Smooth muscle cell (in vitro differentiated cells): Measurements from ENCODE around the gene RAB3IL1. TPM values are rescaled to one million over a fixed set of nuclear protein-coding genes. Genes with fewer than 3 reads are reported as not detected.

Experiments
- DNase-seq: peaks from one replicate; lab custom pipeline; 2025; ENCODE audit not compliant: unreplicated experiment; lab: John Stamatoyannopoulos, UW
- H2AFZ ChIP-seq: fragments of 200-600 bp; sonication (generic); 2 replicates; pipeline ENCODE4 v1.6.0; 2016; ENCODE audit warnings: antibody characterized with exemption, low read depth, mild to moderate bottlenecking
- H3F3A ChIP-seq: fragments of 200-600 bp; sonication (generic); 2 replicates; pipeline ENCODE4 v1.6.0; 2017; ENCODE audit warnings: antibody characterized with exemption, low read depth
- H3K27ac ChIP-seq: fragments of 200-600 bp; sonication (generic); 2 replicates; pipeline ENCODE4 v1.5.1; 2016; ENCODE audit warnings: low read depth, mild to moderate bottlenecking
- H3K27me3 ChIP-seq: fragments of 200-600 bp; sonication (generic); 2 replicates; pipeline ENCODE4 v1.6.1; 2016; ENCODE audit warnings: low read depth, mild to moderate bottlenecking
- H3K36me3 ChIP-seq: fragments of 200-600 bp; sonication (generic); 2 replicates; pipeline ENCODE4 v1.5.1; 2016; ENCODE audit warnings: low read depth
- H3K4me1 ChIP-seq: fragments of 200-600 bp; sonication (generic); 2 replicates; pipeline ENCODE4 v1.5.1; 2016; ENCODE audit warnings: low read depth
- H3K4me2 ChIP-seq: fragments of 200-600 bp; sonication (generic); 2 replicates; pipeline ENCODE4 v1.6.0; 2016; ENCODE audit warnings: mild to moderate bottlenecking
- H3K4me3 ChIP-seq: fragments of 200-600 bp; sonication (generic); 2 replicates; pipeline ENCODE4 v1.5.1; 2016; ENCODE audit warnings: mild to moderate bottlenecking
- H3K79me2 ChIP-seq: fragments of 200-600 bp; sonication (generic); 2 replicates; pipeline ENCODE4 v1.6.0; 2016; ENCODE audit warnings: low read depth, mild to moderate bottlenecking
- H3K9ac ChIP-seq: fragments of 200-600 bp; sonication (generic); 2 replicates; pipeline ENCODE4 v1.6.0; 2016; ENCODE audit warnings: low read depth
- H3K9me3 ChIP-seq: fragments of 200-600 bp; sonication (generic); replicated peaks from 2 replicates; pipeline ENCODE4 v1.5.1; 2016; ENCODE audit warnings: low read depth
- H4K20me1 ChIP-seq: fragments of 200-600 bp; sonication (generic); 2 replicates; pipeline ENCODE4 v1.6.0; 2016; ENCODE audit warnings: low read depth
- WGBS: methylation state at CpG from one replicate; pipeline ENCODE4 v1.1.7; 2016; ENCODE audit warnings: low lambda C conversion rate; 5-methylcytosine and 5-hydroxymethylcytosine counted together
- polyA plus RNA-seq: library from polyadenylated mRNA; unstranded; fragments of >200 nt; fragmentation: Nextera tagmentation; extraction: Ambion mirVana; gene quantifications from 2 replicates; pipeline ENCODE4 v1.2.1, GENCODE V29; 2016
- total RNA-seq: library from RNA; depleted of rRNA; stranded (reverse); fragments of >200 nt; gene quantifications from 2 replicates; pipeline ENCODE4 v1.2.3, GENCODE V29; 2014
- TF ChIP-seq, protein P1 (sequence below): fragments of 200-600 bp; sonication (generic); IDR thresholded peaks from 2 replicates; pipeline ENCODE4 v1.5.1; 2017; ENCODE audit warnings: borderline replicate concordance, mild to moderate bottlenecking, antibody characterized with exemption; ENCODE audit not compliant: insufficient read depth, poor library complexity, severe bottlenecking

The RAB3IL1 gene
- total and polyA plus RNA-seq, 2 experiments from 2014 or later = 4.9 to 11.6 TPM

DNA sequence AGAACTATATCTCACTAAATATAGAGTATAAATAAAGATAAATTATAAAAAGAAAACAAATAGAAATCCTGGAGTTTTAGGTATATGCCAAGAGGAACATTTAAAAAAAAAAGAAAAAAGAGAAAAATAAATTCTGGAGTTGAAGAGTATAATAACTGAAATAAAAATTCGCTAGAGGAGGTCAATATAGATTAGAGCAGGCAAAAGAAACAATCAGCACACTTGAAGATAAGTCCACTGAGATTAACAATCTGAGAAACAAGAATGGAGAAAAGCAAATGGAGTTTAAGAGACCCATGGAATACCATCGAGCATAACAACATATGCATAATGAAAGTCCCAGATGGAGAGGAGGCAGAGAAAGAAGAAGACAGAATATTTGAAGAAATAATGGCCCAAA, 18.5 kb upstream of the RAB3IL1 start:
- Histone ChIP-seq H3K4me2 (no peak overlapping the region), H3K36me3 (no peaks in the 10 kb centered on the region), H2AFZ (no peak overlapping the region), H3K9ac (no peak overlapping the region), H3K4me3 (no peak overlapping the region), H3K79me2 (no peaks in the 10 kb centered on the region), H3K4me1 (no peaks in the 10 kb centered on the region), H3K9me3 (no peaks in the 10 kb centered on the region), H3K27me3 (no peaks in the 10 kb centered on the region), H4K20me1 (no peaks in the 10 kb centered on the region), H3F3A (no peaks in the 10 kb centered on the region), H3K27ac (no peak overlapping the region)
- no peak for DNase-seq
- TF ChIP-seq, protein P1, sequence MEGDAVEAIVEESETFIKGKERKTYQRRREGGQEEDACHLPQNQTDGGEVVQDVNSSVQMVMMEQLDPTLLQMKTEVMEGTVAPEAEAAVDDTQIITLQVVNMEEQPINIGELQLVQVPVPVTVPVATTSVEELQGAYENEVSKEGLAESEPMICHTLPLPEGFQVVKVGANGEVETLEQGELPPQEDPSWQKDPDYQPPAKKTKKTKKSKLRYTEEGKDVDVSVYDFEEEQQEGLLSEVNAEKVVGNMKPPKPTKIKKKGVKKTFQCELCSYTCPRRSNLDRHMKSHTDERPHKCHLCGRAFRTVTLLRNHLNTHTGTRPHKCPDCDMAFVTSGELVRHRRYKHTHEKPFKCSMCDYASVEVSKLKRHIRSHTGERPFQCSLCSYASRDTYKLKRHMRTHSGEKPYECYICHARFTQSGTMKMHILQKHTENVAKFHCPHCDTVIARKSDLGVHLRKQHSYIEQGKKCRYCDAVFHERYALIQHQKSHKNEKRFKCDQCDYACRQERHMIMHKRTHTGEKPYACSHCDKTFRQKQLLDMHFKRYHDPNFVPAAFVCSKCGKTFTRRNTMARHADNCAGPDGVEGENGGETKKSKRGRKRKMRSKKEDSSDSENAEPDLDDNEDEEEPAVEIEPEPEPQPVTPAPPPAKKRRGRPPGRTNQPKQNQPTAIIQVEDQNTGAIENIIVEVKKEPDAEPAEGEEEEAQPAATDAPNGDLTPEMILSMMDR = no peak
- WGBS = 74% methylated on average over 2 of the region's 2 CpGs

DNA sequence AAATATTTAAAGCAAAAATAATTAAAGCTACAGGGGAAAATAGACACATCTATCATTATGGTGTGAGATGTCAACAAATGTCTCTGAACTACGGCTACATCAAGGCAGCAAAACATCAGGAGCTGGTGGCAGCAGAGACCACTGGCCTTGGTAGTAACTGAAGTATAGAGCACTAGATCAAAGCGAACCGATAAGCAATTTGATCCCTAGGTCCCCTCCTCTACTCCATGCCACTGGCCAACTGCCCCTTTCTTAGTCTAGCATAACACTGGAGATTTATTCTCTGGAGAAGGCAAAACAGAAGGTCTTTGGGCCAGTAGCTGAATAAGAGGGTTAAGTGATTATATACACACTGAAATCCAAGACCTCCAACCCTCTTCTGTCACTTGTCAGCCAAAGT, 13.6 kb upstream of the RAB3IL1 start:
- H2AFZ ChIP-seq = no peak overlapping the region
- H3F3A ChIP-seq = no peaks in the 10 kb centered on the region
- TF ChIP-seq, protein P1 = no peak
- no peak overlapping the region for H3K9ac ChIP-seq
- H3K27me3 ChIP-seq = no peaks in the 10 kb centered on the region
- H3K36me3 ChIP-seq = no peaks in the 10 kb centered on the region
- H3K27ac ChIP-seq = no peak overlapping the region
- no peaks in the 10 kb centered on the region for H3K79me2 ChIP-seq
- no peaks in the 10 kb centered on the region for H3K9me3 ChIP-seq
- no peaks in the 10 kb centered on the region for H3K4me1 ChIP-seq
- DNase-seq = no peak
- H3K4me3 ChIP-seq = no peak overlapping the region
- H3K4me2 ChIP-seq = no peak overlapping the region
- 94% methylated on average over 3 of the region's 3 CpGs for WGBS
- H4K20me1 ChIP-seq = no peaks in the 10 kb centered on the region

DNA sequence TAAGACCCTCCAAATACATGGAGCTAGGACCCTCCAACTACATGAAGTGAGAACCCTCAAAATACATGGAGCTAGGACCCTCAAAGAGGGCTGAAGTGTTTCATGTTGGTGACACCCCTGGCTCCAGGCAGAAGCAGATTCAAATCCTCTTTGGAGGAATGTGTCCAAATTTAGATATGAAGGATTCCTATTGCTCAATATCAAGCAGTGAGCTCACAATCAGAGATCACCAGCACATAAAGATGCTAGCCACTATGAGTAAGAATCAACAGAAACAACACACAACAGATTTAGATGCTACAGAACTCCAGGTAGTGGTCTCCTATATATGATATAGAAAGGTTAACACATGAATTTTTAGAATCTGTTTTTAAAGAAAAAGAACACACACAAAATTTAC, 11.2 kb upstream of the RAB3IL1 start:
- H2AFZ ChIP-seq = no peak overlapping the region

DNA sequence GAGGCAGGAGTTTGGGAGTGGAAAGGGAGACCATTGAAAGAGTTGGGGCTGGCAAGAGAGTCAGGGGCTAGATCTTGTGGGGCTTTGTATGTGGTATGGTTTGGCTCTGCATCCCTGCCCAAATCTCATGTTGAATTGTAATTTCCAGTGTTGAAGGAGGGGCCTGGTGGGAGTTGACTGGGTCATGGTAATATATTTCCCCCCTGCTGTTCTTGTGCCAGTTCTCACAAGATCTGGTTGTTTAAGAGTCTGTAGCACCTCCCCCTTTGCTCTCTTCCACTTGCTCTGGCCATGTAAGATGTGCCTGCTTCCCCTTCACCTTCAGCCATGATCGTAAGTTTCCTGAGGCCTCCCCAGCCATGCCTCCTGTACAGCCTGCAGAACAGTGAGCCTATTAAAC, 10.1 kb upstream of the RAB3IL1 start:
- 92% methylated on average over 1 of the region's 1 CpG for WGBS
- no peaks in the 10 kb centered on the region for H3K9me3 ChIP-seq
- H3K4me3 ChIP-seq = no peak overlapping the region
- peaks cover 10% of the 10 kb centered on the region for H3F3A ChIP-seq
- DNase-seq = no peak
- peaks cover 12% of the 10 kb centered on the region for H3K4me1 ChIP-seq
- no peaks in the 10 kb centered on the region for H3K36me3 ChIP-seq
- TF ChIP-seq, protein P1 = no peak
- no peak overlapping the region for H2AFZ ChIP-seq
- no peaks in the 10 kb centered on the region for H3K27me3 ChIP-seq
- H3K27ac ChIP-seq = no peak overlapping the region
- H3K79me2 ChIP-seq = no peaks in the 10 kb centered on the region
- H4K20me1 ChIP-seq = no peaks in the 10 kb centered on the region
- H3K9ac ChIP-seq = no peak overlapping the region
- H3K4me2 ChIP-seq = no peak overlapping the region

More for the DNA sequence above, 11.2 kb upstream of the RAB3IL1 start:
- no peaks in the 10 kb centered on the region for H3K9me3 ChIP-seq
- no peaks in the 10 kb centered on the region for H3K27me3 ChIP-seq
- no peak overlapping the region for H3K4me2 ChIP-seq
- DNase-seq = no peak
- H3K27ac ChIP-seq = no peak overlapping the region
- no peaks in the 10 kb centered on the region for H3F3A ChIP-seq
- no peaks in the 10 kb centered on the region for H4K20me1 ChIP-seq
- H3K36me3 ChIP-seq = no peaks in the 10 kb centered on the region
- H3K9ac ChIP-seq = no peak overlapping the region
- H3K4me1 ChIP-seq = peaks cover 2% of the 10 kb centered on the region
- no peak overlapping the region for H3K4me3 ChIP-seq
- no peaks in the 10 kb centered on the region for H3K79me2 ChIP-seq
- TF ChIP-seq, protein P1 = no peak
